Bronchial epithelial cell (primary cell): Measurements from ENCODE around the gene CCL17. TPM values are rescaled to one million over a fixed set of nuclear protein-coding genes. Genes with fewer than 3 reads are reported as not detected.

Experiments
- DNase-seq: peaks from one replicate; pipeline ENCODE4 v3.0.0-alpha.2; 2010; ENCODE audit warnings: low read depth
- FAIRE-seq: peaks from 2 replicates; lab custom pipeline; 2011; peaks lifted over from hg19 to GRCh38; lab: Jason Lieb, UNC
- H3K27me3 ChIP-seq: 2 replicates; pipeline ENCODE4 v1.5.1; 2011; ENCODE audit warnings: low read length; ENCODE audit not compliant: control insufficient read depth, insufficient read depth
- H3K36me3 ChIP-seq: 2 replicates; pipeline ENCODE4 v1.5.1; 2011; ENCODE audit warnings: low read length; ENCODE audit not compliant: control insufficient read depth, insufficient read depth
- H3K4me3 ChIP-seq: 2 replicates; pipeline ENCODE4 v1.5.1; 2011; ENCODE audit warnings: mild to moderate bottlenecking, low read depth, low read length, control low read depth
- total RNA-seq: library from RNA; depleted of rRNA; stranded (reverse); fragments of >200 nt; gene quantifications from 2 replicates; pipeline ENCODE4 v1.2.1, GENCODE V29; 2014
- TF ChIP-seq, protein P1 (sequence below): IDR thresholded peaks from 2 replicates; pipeline ENCODE4 v1.5.1; 2011; ENCODE audit warnings: mild to moderate bottlenecking, moderate library complexity, low read length, control low read depth, inconsistent platforms; ENCODE audit not compliant: insufficient read depth, severe bottlenecking

CCL17 gene
- total RNA-seq, 1 donor from 2014 or later = not detected

DNA sequence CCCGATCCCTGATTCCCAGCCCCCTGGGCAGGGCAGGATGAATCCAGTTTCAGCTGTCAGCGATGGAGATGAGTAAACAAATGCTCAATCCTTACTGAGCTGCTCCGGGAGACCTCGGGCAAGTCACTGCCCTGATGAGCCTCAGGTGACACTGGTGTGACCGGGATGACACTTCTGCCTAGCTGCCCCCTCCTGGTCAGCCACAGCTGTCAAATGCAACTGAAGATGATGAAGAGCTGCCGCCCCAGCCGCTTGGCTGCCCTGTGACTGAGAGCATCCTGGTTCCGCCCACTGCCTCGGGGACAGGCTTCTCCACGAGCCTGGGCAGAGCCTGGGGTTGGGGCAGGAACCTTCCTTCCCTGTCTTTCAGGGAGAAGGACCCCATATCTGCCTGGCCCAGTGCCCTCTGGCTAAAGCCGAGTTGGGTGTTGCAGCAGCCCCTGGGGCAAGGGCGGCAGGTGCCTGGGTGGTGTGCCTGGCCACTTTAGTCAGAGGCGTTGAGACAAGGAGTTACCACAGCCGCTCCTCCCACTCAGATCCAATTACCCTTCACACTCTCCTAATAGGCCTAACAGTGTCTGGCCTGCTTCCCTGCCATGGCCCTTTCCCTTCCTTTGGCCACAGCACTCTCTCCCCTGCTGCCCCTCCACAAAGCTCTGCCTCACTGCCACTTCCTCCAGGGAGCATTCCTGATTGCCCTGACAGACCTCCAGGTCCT, 5.5 kb downstream of the CCL17 start:
- FAIRE-seq = no peak
- H3K4me3 ChIP-seq = no peak overlapping the region
- H3K36me3 ChIP-seq = no peaks in the 10 kb centered on the region
- TF ChIP-seq, protein P1, sequence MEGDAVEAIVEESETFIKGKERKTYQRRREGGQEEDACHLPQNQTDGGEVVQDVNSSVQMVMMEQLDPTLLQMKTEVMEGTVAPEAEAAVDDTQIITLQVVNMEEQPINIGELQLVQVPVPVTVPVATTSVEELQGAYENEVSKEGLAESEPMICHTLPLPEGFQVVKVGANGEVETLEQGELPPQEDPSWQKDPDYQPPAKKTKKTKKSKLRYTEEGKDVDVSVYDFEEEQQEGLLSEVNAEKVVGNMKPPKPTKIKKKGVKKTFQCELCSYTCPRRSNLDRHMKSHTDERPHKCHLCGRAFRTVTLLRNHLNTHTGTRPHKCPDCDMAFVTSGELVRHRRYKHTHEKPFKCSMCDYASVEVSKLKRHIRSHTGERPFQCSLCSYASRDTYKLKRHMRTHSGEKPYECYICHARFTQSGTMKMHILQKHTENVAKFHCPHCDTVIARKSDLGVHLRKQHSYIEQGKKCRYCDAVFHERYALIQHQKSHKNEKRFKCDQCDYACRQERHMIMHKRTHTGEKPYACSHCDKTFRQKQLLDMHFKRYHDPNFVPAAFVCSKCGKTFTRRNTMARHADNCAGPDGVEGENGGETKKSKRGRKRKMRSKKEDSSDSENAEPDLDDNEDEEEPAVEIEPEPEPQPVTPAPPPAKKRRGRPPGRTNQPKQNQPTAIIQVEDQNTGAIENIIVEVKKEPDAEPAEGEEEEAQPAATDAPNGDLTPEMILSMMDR = no peak
- peaks cover 9% of the 10 kb centered on the region for H3K27me3 ChIP-seq
- DNase-seq = peak; percentile 42

DNA sequence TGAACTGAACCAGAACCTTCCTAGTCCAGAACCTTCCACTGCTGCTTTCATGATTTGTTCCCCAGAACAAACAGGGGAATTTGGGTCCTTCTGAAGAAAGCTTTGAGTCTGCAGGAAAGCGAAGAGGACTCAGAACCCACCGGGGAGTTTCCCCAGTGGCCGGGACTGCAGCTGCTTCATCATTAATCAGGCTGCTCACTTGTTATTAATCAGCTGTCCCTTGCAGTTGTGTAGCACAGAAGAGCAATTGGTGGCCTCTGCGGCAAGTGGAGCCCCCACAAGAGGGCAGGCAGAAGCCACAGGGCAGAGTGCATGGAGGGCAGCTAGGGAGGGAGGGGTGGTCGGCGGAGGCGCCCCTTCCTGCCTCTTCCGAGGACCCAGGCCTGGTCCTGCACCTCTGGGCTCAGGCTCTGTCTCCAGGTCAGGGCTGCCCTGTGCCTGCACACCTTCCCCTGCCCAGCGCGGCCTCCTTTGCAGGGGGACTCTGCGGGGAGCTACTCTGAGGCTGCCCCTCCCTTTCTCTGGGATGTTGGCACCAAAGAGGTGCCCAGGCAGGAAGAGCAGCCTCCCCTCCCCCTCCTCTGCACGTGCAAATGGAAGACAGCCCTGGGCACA, 6.9 kb downstream of the CCL17 start:
- peaks cover 7% of the 10 kb centered on the region for H3K27me3 ChIP-seq
- H3K36me3 ChIP-seq = no peaks in the 10 kb centered on the region
- H3K4me3 ChIP-seq = no peak overlapping the region
- TF ChIP-seq, protein P1 = no peak
- DNase-seq (no peak), FAIRE-seq (no peak)

DNA sequence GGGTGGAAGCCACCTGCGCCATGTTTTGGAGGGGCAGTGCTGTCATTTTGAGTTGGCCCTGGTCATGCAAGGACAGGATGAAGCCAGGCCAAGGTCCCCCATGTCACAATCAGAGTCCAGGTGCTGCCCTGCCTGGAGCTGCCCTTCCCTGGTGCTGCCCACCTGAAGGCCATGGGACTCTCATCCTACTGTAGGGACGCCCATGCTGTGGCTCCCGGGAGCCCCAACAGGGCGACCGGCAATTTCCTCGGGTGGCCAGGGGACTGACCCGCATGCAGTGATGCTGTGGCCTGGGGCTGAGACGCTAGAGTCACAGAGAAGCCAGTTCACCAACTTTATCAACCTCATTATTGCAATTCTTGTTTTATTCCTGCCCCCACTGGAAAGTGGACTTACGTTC, 8.0 kb downstream of the CCL17 start:
- DNase-seq (no peak), FAIRE-seq (no peak)
- TF ChIP-seq, protein P1 = no peak
- Histone ChIP-seq H3K36me3 (no peaks in the 10 kb centered on the region), H3K4me3 (no peak overlapping the region), H3K27me3 (peaks cover 7% of the 10 kb centered on the region)

DNA sequence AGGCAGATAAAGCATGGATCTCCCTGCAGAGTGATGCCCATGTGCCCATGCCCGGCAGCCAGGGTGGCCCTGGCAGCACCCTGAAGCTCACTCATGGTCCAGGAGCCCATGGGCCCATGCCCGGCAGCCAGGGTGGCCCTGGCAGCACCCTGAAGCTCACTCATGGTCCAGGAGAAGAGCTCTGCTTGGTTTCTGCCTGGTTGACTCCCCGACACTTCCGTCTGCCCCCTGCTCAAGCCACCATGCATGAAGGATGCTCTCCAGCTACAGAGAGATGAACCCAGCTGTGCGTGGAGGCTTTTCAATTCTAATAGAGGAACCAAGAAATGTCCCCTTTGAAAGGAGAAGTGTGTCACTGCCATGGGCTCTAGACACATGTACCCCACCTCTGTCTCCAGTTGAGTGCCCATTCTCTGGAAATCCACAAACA, 8.7 kb downstream of the CCL17 start:
- DNase-seq = no peak
- TF ChIP-seq, protein P1 = no peak
- no peaks in the 10 kb centered on the region for H3K36me3 ChIP-seq
- H3K27me3 ChIP-seq = peaks cover 7% of the 10 kb centered on the region
- no peak for FAIRE-seq
- H3K4me3 ChIP-seq = no peak overlapping the region

DNA sequence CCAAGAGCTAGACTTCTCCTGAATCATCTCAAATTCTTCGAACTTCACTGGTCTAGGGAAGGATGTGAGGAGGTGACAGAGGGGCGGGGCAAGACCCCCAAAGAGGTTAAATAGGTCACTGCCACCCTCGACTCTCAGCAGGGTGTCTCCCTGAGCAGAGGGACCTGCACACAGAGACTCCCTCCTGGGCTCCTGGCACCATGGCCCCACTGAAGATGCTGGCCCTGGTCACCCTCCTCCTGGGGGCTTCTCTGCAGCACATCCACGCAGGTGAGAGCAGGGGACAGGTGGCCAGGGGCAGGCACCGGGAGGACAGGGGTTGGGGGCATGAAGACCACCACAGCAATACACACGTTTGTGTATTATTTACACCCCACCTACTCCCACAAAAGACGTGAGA, 9.2 kb downstream of the CCL17 start:
- TF ChIP-seq, protein P1 = no peak
- FAIRE-seq (no peak), DNase-seq (no peak)
- Histone ChIP-seq H3K4me3 (no peak overlapping the region), H3K36me3 (no peaks in the 10 kb centered on the region), H3K27me3 (peaks cover 7% of the 10 kb centered on the region)

DNA sequence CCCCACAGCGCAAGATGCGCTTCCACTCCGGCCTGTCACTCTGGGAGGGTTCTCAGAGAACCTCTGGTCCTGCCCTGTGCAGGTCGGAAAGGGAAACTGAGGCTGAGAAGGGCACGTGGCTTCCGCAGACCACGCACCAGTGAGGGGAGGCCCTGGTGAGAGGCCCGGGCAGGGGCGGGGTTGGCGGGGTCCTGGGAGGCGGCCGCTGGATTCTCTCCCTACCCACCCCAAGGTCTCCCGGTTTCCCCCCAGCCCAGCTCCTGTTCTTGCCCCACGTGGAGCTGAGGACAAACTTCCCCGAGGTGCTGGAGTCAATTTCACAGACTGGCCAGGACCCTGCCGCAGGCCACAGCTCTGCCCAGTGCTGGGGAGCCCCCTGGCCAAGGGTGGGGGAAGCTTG, 11.5 kb downstream of the CCL17 start:
- FAIRE-seq (no peak), DNase-seq (no peak)
- Histone ChIP-seq H3K27me3 (peaks cover 7% of the 10 kb centered on the region), H3K36me3 (no peaks in the 10 kb centered on the region), H3K4me3 (no peak overlapping the region)
- TF ChIP-seq, protein P1 = no peak
